ENCODE data around the gene CADM4. TPM values are rescaled to one million over a fixed set of nuclear protein-coding genes. Genes with fewer than 3 reads are reported as not detected.
"Not testable (repeated sequence)": the region's sequence is repeated elsewhere in the genome, so short reads cannot be mapped to it uniquely, and the experiment has no call there.

The CADM4 gene
- total and polyA plus RNA-seq, 2 donors (not counting 1 experiment from before 2014, with no cell fraction given): 1.5 TPM

DNA sequence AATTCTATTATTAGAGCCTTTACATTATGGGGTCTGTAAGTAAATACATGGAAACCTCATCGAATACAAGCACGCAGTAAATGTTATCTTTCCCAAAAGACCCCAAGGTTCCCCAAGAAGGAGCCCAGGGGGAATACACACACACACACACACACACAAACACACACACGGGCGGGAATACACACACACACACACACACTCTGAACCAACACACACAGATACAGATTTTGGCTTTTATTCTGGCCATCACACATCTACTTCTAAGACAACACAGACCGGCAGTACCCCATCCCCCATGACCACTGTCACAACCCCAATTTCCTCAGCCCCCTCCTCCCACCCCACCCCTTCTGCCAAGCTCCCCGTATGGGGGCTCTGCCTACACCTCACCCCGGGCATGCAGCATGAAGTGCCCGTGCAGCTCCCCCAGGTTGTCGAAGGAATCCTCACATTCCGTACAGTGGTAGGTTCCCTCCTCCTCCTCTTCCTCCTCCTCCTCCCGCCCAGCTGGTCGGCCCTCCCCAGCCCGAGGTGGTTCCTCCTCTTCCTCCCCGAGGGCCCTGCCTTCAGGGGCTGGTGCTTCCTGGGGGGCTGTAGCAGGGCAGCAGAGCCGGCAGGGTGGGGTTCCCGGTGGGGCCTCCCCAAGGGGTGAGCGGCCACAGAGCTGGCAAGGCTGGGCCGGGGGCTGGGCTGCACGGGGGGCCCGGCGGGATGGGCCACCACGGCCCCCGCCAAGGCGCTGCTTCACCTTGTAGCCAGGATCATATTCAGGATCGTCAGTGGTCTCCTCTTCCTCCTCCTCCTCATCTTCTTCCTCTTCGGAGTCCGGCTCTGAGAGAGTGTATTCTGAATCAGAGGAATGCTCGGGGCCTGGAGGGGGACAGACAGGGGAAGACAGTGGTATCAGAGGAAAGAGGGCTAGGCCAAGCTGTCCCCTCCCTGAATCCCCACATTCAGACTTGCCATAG, 32.1 kb downstream of the CADM4 start:
- DNase-seq (ENCODE audit: low read depth in 2 of 2): no peak
- H3K79me2 ChIP-seq (ENCODE audit: control insufficient read depth, insufficient read depth, low read length): no peaks in the 10 kb centered on the region

GRCh38 chr19:43606569-43607229, 33.0 kb downstream of the CADM4 start:
- no peak for DNase-seq (ENCODE audit: low read depth in 2 of 2)
- TF ChIP-seq EZH2 (IDR thresholded peaks at IDR 0.05; ENCODE audit: low read length, missing control alignments) (no peak), CTCF (conservative IDR thresholded peaks at IDR 0.05 in 1 of 2, IDR thresholded peaks at IDR 0.05 in 1 of 2; ENCODE audit: low read depth in 1 of 2, low read length in 2 of 2) (no peak)

More for the DNA sequence above, 32.1 kb downstream of the CADM4 start:
- H3K4me2 ChIP-seq (ENCODE audit: extremely low read depth, insufficient read depth, low read length): no peak overlapping the region
- no peak overlapping the region for H3K4me3 ChIP-seq (replicated peaks in 1 of 4; ENCODE audit: control extremely low read depth in 1 of 4, insufficient read depth in 1 of 4, low read depth in 3 of 4, low read length in 4 of 4)
- H3K9me3 ChIP-seq (ENCODE audit: control insufficient read depth, insufficient read depth, low read depth, low read length): no peaks in the 10 kb centered on the region
- H2AFZ ChIP-seq (ENCODE audit: low read length): no peak overlapping the region
- no peaks in the 10 kb centered on the region for H4K20me1 ChIP-seq (ENCODE audit: control insufficient read depth, extremely low read depth, insufficient read depth, low read length)
- H3K4me1 ChIP-seq (ENCODE audit: control insufficient read depth, extremely low read depth, insufficient read depth, low read length): no peaks in the 10 kb centered on the region
- no peak overlapping the region for H3K27ac ChIP-seq (ENCODE audit: insufficient read depth, low read length)
- H3K27me3 ChIP-seq (ENCODE audit: control insufficient read depth, insufficient read depth, low read length): no peaks in the 10 kb centered on the region
- H3K9ac ChIP-seq (ENCODE audit: insufficient read depth, low read length): no peak overlapping the region
- peaks cover 6% of the 10 kb centered on the region for H3K36me3 ChIP-seq (ENCODE audit: control insufficient read depth, insufficient read depth, low read length)
- TF ChIP-seq EZH2 (IDR thresholded peaks at IDR 0.05; ENCODE audit: low read length, missing control alignments) (no peak), CTCF (conservative IDR thresholded peaks at IDR 0.05 in 1 of 2, IDR thresholded peaks at IDR 0.05 in 1 of 2; ENCODE audit: low read depth in 1 of 2, low read length in 2 of 2) (no peak)

GRCh38 chr19:43605875-43606568, 33.6 kb downstream of the CADM4 start:
- no peak for DNase-seq (ENCODE audit: low read depth in 2 of 2)
- Histone ChIP-seq H3K27me3 (ENCODE audit: control insufficient read depth, insufficient read depth, low read length) (no peaks in the 10 kb centered on the region), H3K27ac (ENCODE audit: insufficient read depth, low read length) (no peak overlapping the region), H3K9me3 (ENCODE audit: control insufficient read depth, insufficient read depth, low read depth, low read length) (no peaks in the 10 kb centered on the region), H3K4me3 (replicated peaks in 1 of 4; ENCODE audit: control extremely low read depth in 1 of 4, insufficient read depth in 1 of 4, low read depth in 3 of 4, low read length in 4 of 4) (no peak overlapping the region), H3K36me3 (ENCODE audit: control insufficient read depth, insufficient read depth, low read length) (peaks cover 2% of the 10 kb centered on the region), H3K4me1 (ENCODE audit: control insufficient read depth, extremely low read depth, insufficient read depth, low read length) (no peaks in the 10 kb centered on the region), H4K20me1 (ENCODE audit: control insufficient read depth, extremely low read depth, insufficient read depth, low read length) (no peaks in the 10 kb centered on the region), H3K9ac (ENCODE audit: insufficient read depth, low read length) (no peak overlapping the region), H2AFZ (ENCODE audit: low read length) (no peak overlapping the region), H3K4me2 (ENCODE audit: extremely low read depth, insufficient read depth, low read length) (no peak overlapping the region), H3K79me2 (ENCODE audit: control insufficient read depth, insufficient read depth, low read length) (no peaks in the 10 kb centered on the region)
- no peak for TF ChIP-seq EZH2 (IDR thresholded peaks at IDR 0.05; ENCODE audit: low read length, missing control alignments)

More at GRCh38 chr19:43606569-43607229, 33.0 kb downstream of the CADM4 start:
- Histone ChIP-seq H3K27ac (ENCODE audit: insufficient read depth, low read length) (no peak overlapping the region), H3K36me3 (ENCODE audit: control insufficient read depth, insufficient read depth, low read length) (peaks cover 2% of the 10 kb centered on the region), H4K20me1 (ENCODE audit: control insufficient read depth, extremely low read depth, insufficient read depth, low read length) (no peaks in the 10 kb centered on the region), H3K9ac (ENCODE audit: insufficient read depth, low read length) (no peak overlapping the region), H3K79me2 (ENCODE audit: control insufficient read depth, insufficient read depth, low read length) (no peaks in the 10 kb centered on the region), H3K27me3 (ENCODE audit: control insufficient read depth, insufficient read depth, low read length) (no peaks in the 10 kb centered on the region), H2AFZ (ENCODE audit: low read length) (no peak overlapping the region), H3K4me3 (replicated peaks in 1 of 4; ENCODE audit: control extremely low read depth in 1 of 4, insufficient read depth in 1 of 4, low read depth in 3 of 4, low read length in 4 of 4) (no peak overlapping the region), H3K9me3 (ENCODE audit: control insufficient read depth, insufficient read depth, low read depth, low read length) (no peaks in the 10 kb centered on the region), H3K4me2 (ENCODE audit: extremely low read depth, insufficient read depth, low read length) (no peak overlapping the region), H3K4me1 (ENCODE audit: control insufficient read depth, extremely low read depth, insufficient read depth, low read length) (no peaks in the 10 kb centered on the region)

GRCh38 chr19:43600326-43600725, 39.3 kb downstream of the CADM4 start:
- not testable (repeated sequence) for H2AFZ ChIP-seq (ENCODE audit: low read length); H3K27ac ChIP-seq (ENCODE audit: insufficient read depth, low read length); H3K9me3 ChIP-seq (ENCODE audit: control insufficient read depth, insufficient read depth, low read depth, low read length); DNase-seq (ENCODE audit: low read depth in 2 of 2); H3K9ac ChIP-seq (ENCODE audit: insufficient read depth, low read length); H3K4me1 ChIP-seq (ENCODE audit: control insufficient read depth, extremely low read depth, insufficient read depth, low read length); H4K20me1 ChIP-seq (ENCODE audit: control insufficient read depth, extremely low read depth, insufficient read depth, low read length); H3K36me3 ChIP-seq (ENCODE audit: control insufficient read depth, insufficient read depth, low read length); H3K4me3 ChIP-seq (replicated peaks in 1 of 4; ENCODE audit: control extremely low read depth in 1 of 4, insufficient read depth in 1 of 4, low read depth in 3 of 4, low read length in 4 of 4); H3K27me3 ChIP-seq (ENCODE audit: control insufficient read depth, insufficient read depth, low read length); H3K4me2 ChIP-seq (ENCODE audit: extremely low read depth, insufficient read depth, low read length)
- H3K79me2 ChIP-seq (ENCODE audit: control insufficient read depth, insufficient read depth, low read length): peaks cover 20% of the 10 kb centered on the region

All from fibroblast of lung (primary cell).